GM21381 (cell line): ENCODE measurements around the gene ABHD6.
"Not testable (repeated sequence)": the region's sequence is repeated elsewhere in the genome, so short reads cannot be mapped to it uniquely, and the experiment has no call there.

Experiments
- ATAC-seq: cut with Tn5 transposase; IDR thresholded peaks from one replicate; pipeline ENCODE4 v1.9.1; 2021; ENCODE audit warnings: mild to moderate bottlenecking, moderate library complexity; ENCODE audit not compliant: unreplicated experiment

The ABHD6 gene

GRCh38 chr3:58271901-58272501 is 34.4 kb downstream of the ABHD6 start:
- no peak for ATAC-seq

GRCh38 chr3:58272891-58273290 is 35.3 kb downstream of the ABHD6 start:
- ATAC-seq: no peak

GRCh38 chr3:58273362-58273761 is 35.8 kb downstream of the ABHD6 start:
- not testable (repeated sequence) for ATAC-seq

GRCh38 chr3:58274027-58274614 is 36.5 kb downstream of the ABHD6 start:
- no peak for ATAC-seq

GRCh38 chr3:58281069-58281468 is 43.5 kb downstream of the ABHD6 start:
- no peak for ATAC-seq

- no peak for ATAC-seq
Measured at GRCh38 chr3:58285334-58285733, 47.7 kb downstream of the ABHD6 start.

- ATAC-seq: no peak
Measured at GRCh38 chr3:58287354-58287753, 49.8 kb downstream of the ABHD6 start.

GRCh38 chr3:58288011-58288728 is 50.6 kb downstream of the ABHD6 start:
- ATAC-seq: no peak

- ATAC-seq: not testable (repeated sequence)
Measured at GRCh38 chr3:58288964-58289613, 51.5 kb downstream of the ABHD6 start.

- ATAC-seq: not testable (repeated sequence)
Measured at GRCh38 chr3:58290446-58290845, 52.9 kb downstream of the ABHD6 start.

- ATAC-seq: no peak
Measured at GRCh38 chr3:58291671-58292338, 54.2 kb downstream of the ABHD6 start.

GRCh38 chr3:58292866-58293265 is 55.3 kb downstream of the ABHD6 start:
- no peak for ATAC-seq

- ATAC-seq: no peak
Measured at GRCh38 chr3:58293516-58293915, 55.9 kb downstream of the ABHD6 start.

GRCh38 chr3:58296269-58296668 is 58.7 kb downstream of the ABHD6 start:
- ATAC-seq: no peak

GRCh38 chr3:58296843-58297242 is 59.3 kb downstream of the ABHD6 start:
- no peak for ATAC-seq

GRCh38 chr3:58298190-58298589 is 60.6 kb downstream of the ABHD6 start:
- ATAC-seq: no peak

- ATAC-seq: no peak
Measured at GRCh38 chr3:58299075-58299474, 61.5 kb downstream of the ABHD6 start.

- ATAC-seq: no peak
Measured at GRCh38 chr3:58299839-58300516, 62.4 kb downstream of the ABHD6 start.

- peak; percentile 87 for ATAC-seq
Measured at GRCh38 chr3:58305882-58306711, 68.5 kb downstream of the ABHD6 start, which contains the start of the genes HTD2 and RPP14. Gene HTD2, plus strand, starts transcription at chr3:58306520. Its CDS starts 11,094 bp downstream, at chr3:58317614. Gene RPP14, plus strand, starts transcription at chr3:58306245. Its CDS starts 4,085 bp downstream, at chr3:58310330.
